GM23338 (cell line): ENCODE measurements around the gene WDR70. TPM values are rescaled to one million over a fixed set of nuclear protein-coding genes. Genes with fewer than 3 reads are reported as not detected.

Experiments used
- ATAC-seq: fragments of 200-7000 bp; cut with Tn5 transposase; 3 replicates; pipeline ENCODE4 v1.9.1; 2020
- DNase-seq: peaks from one replicate; pipeline ENCODE4 v3.0.0-alpha.2; 2015; ENCODE audit warnings: low spot score
- H2AFZ ChIP-seq: fragments of 200-600 bp; sonication (generic); 2 replicates; pipeline ENCODE4 v1.8.0; 2016; ENCODE audit warnings: antibody characterized with exemption, mild to moderate bottlenecking, moderate library complexity
- H3F3A ChIP-seq: fragments of 200-600 bp; sonication (generic); replicated peaks from 2 replicates; pipeline ENCODE4 v1.8.0; 2017; ENCODE audit warnings: antibody characterized with exemption, mixed run types, low read depth
- H3K27ac ChIP-seq: fragments of 200-600 bp; sonication (generic); 2 replicates; pipeline ENCODE4 v1.6.1; 2016; ENCODE audit warnings: low read depth
- H3K27me3 ChIP-seq: fragments of 200-600 bp; sonication (generic); 2 replicates; pipeline ENCODE4 v1.8.0; 2016; ENCODE audit warnings: mild to moderate bottlenecking, mixed run types, moderate library complexity; ENCODE audit not compliant: insufficient read depth
- H3K36me3 ChIP-seq: fragments of 200-600 bp; sonication (generic); 2 replicates; pipeline ENCODE4 v1.8.0; 2016; ENCODE audit warnings: mild to moderate bottlenecking; ENCODE audit not compliant: insufficient read depth
- H3K4me1 ChIP-seq: fragments of 200-600 bp; sonication (generic); 2 replicates; pipeline ENCODE4 v1.8.0; 2016; ENCODE audit warnings: mild to moderate bottlenecking, moderate library complexity; ENCODE audit not compliant: insufficient read depth
- H3K4me2 ChIP-seq: fragments of 200-600 bp; sonication (generic); 2 replicates; pipeline ENCODE4 v1.7.1; 2017; ENCODE audit warnings: mixed run types
- H3K4me3 ChIP-seq: fragments of 200-600 bp; sonication (generic); 2 replicates; pipeline ENCODE4 v1.6.1; 2016; ENCODE audit warnings: mixed run types
- H3K79me2 ChIP-seq: fragments of 200-600 bp; sonication (generic); replicated peaks from 2 replicates; pipeline ENCODE4 v1.8.0; 2017; ENCODE audit warnings: mild to moderate bottlenecking; ENCODE audit not compliant: insufficient read depth
- H3K9me2 ChIP-seq: fragments of 200-600 bp; sonication (generic); 2 replicates; pipeline ENCODE4 v1.8.0; 2017; ENCODE audit not compliant: insufficient read depth
- H4K20me1 ChIP-seq: fragments of 200-600 bp; sonication (generic); replicated peaks from 2 replicates; pipeline ENCODE4 v1.8.0; 2017; ENCODE audit warnings: mild to moderate bottlenecking; ENCODE audit not compliant: insufficient read depth
- H3K27ac Mint-ChIP-seq: 2 replicates; pipeline ENCODE4 v1.8.0; 2020; ENCODE audit warnings: inconsistent platforms, mild to moderate bottlenecking, moderate library complexity, mixed read lengths
- H3K27me3 Mint-ChIP-seq: 3 replicates; pipeline ENCODE4 v1.8.0; 2022; ENCODE audit warnings: low read depth, mild to moderate bottlenecking, moderate library complexity, mixed read lengths, inconsistent platforms; ENCODE audit not compliant: insufficient read depth, poor library complexity
- H3K36me3 Mint-ChIP-seq: 3 replicates; pipeline ENCODE4 v1.8.0; 2021; ENCODE audit warnings: low read depth, mild to moderate bottlenecking, inconsistent platforms, moderate library complexity, mixed read lengths
- H3K4me1 Mint-ChIP-seq: 3 replicates; pipeline ENCODE4 v1.8.0; 2020; ENCODE audit warnings: mild to moderate bottlenecking, inconsistent platforms, mixed read lengths
- H3K4me3 Mint-ChIP-seq: 3 replicates; pipeline ENCODE4 v1.8.0; 2021; ENCODE audit warnings: moderate library complexity, mild to moderate bottlenecking, inconsistent platforms, mixed read lengths
- H3K9me3 Mint-ChIP-seq: 3 replicates; pipeline ENCODE4 v1.8.0; 2020; ENCODE audit warnings: moderate library complexity, mild to moderate bottlenecking, inconsistent platforms, mixed read lengths
- CREB1 ChIP-seq: fragments of 250-450 bp; sonication (Bioruptor Pico); IDR thresholded peaks from 2 replicates; pipeline ENCODE4 v1.5.0; 2020; ENCODE audit warnings: low read depth, mild to moderate bottlenecking, moderate library complexity
- EZH2 ChIP-seq: fragments of 200-600 bp; sonication (generic); IDR thresholded peaks from one replicate; pipeline ENCODE4 v1.8.0; 2017; ENCODE audit warnings: antibody characterized with exemption, mild to moderate bottlenecking, low read depth; ENCODE audit not compliant: unreplicated experiment
- EZH2phosphoT487 ChIP-seq: fragments of 200-600 bp; sonication (generic); IDR thresholded peaks from one replicate; pipeline ENCODE4 v1.8.1; 2018; ENCODE audit warnings: antibody characterized with exemption; ENCODE audit not compliant: unreplicated experiment
- JUNB ChIP-seq: IDR thresholded peaks from one replicate; pipeline ENCODE4 v1.6.1; 2016; ENCODE audit warnings: antibody characterized with exemption; ENCODE audit not compliant: unreplicated experiment
- NANOG ChIP-seq: IDR thresholded peaks from 2 replicates; pipeline ENCODE4 v1.6.1; 2016; ENCODE audit warnings: antibody characterized with exemption, borderline replicate concordance
- POLR2AphosphoS5 ChIP-seq: IDR thresholded peaks from 2 replicates; pipeline ENCODE4 v1.6.1; 2016; ENCODE audit warnings: antibody characterized with exemption, low read depth
- STAT1 ChIP-seq: IDR thresholded peaks from one replicate; pipeline ENCODE4 v1.6.1; 2016; ENCODE audit warnings: antibody characterized with exemption; ENCODE audit not compliant: unreplicated experiment
- ZNF114 ChIP-seq: fragments of 250-450 bp; sonication (Bioruptor Pico); IDR thresholded peaks from 2 replicates; pipeline ENCODE4 v1.5.0; 2020; ENCODE audit warnings: mild to moderate bottlenecking, moderate library complexity
- ZNF331 ChIP-seq: fragments of 250-450 bp; sonication (Bioruptor Pico); IDR thresholded peaks from 2 replicates; pipeline ENCODE4 v1.5.0; 2020; ENCODE audit warnings: low read depth, mild to moderate bottlenecking, moderate library complexity
- polyA plus RNA-seq: library from polyadenylated mRNA; unstranded; fragments of >200 nt; fragmentation: Nextera tagmentation; extraction: Ambion mirVana; gene quantifications from 2 replicates; pipeline ENCODE4 v1.2.1, GENCODE V29; 2016
- total RNA-seq: library from RNA; depleted of rRNA; stranded (reverse); fragments of >200 nt; shearing (Covaris generic); gene quantifications from 2 replicates; pipeline ENCODE4 v1.2.3, GENCODE V29; 2014
- TF ChIP-seq, protein P1 (sequence below): IDR thresholded peaks from 2 replicates; pipeline ENCODE4 v1.6.1; 2016; ENCODE audit warnings: antibody characterized with exemption
- TF ChIP-seq, protein P2 (sequence below), 2 experiments: fragments of 200-600 bp in 1 of 2; sonication (generic) in 1 of 2; conservative IDR thresholded peaks; 2 replicates each; pipeline versions ENCODE4 v1.5.1 to v1.6.1; 2016 to 2017; ENCODE audit warnings: antibody characterized with exemption in 2 of 2, low read depth in 2 of 2, mild to moderate bottlenecking in 2 of 2, moderate library complexity in 1 of 2
- TF ChIP-seq, protein P3 (sequence below): fragments of 250-450 bp; sonication (Bioruptor Pico); IDR thresholded peaks from 2 replicates; pipeline ENCODE4 v1.5.0; 2020; ENCODE audit warnings: mild to moderate bottlenecking, moderate library complexity
- TF ChIP-seq, protein P4 (sequence below): IDR thresholded peaks from one replicate; pipeline ENCODE4 v1.6.1; 2018; ENCODE audit warnings: antibody characterized with exemption; ENCODE audit not compliant: unreplicated experiment

The WDR70 gene
- total and polyA plus RNA-seq, 2 experiments from 2014 or later = 34.9 to 86.7 TPM

DNA sequence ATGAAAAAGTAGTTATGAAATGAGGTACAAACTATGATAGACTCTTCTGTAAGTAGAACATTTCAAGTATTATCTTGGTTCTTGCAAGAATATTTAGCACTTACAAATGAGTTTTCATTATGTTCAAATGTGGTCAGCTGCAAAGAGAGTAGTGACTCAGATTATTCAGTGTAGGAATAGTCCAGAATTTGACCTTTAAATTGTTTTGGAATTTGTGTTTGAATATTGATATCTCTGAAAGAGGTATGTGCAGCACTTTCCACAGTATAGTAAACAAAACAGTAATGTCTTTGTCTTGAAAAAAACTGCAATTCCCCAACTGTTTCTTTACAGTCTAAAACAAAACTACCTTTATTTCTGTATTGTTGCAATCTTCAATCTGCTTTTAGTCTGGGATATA is 56.1 kb downstream of the WDR70 start:
- peaks cover 6% of the 10 kb centered on the region; the same call in 2 of the 3 replicates for H3K4me1 Mint-ChIP-seq
- Histone ChIP-seq H3K4me1 (peaks cover 5% of the 10 kb centered on the region; the same call in 1 of the 2 replicates), H3F3A (no peaks in the 10 kb centered on the region), H3K9me2 (no peaks in the 10 kb centered on the region), H3K27ac (no peak overlapping the region), H3K4me2 (no peak overlapping the region), H3K27me3 (no peaks in the 10 kb centered on the region), H4K20me1 (no peaks in the 10 kb centered on the region; the same call in 1 of the 2 replicates), H2AFZ (no peak overlapping the region), H3K4me3 (no peak overlapping the region), H3K79me2 (no peaks in the 10 kb centered on the region), H3K36me3 (no peaks in the 10 kb centered on the region)
- no peak for ATAC-seq
- no peak overlapping the region for H3K27ac Mint-ChIP-seq
- H3K4me3 Mint-ChIP-seq = no peak overlapping the region
- TF ChIP-seq POLR2AphosphoS5 (no peak), STAT1 (no peak), JUNB (no peak), CREB1 (CRISPR knock-in tag) (no peak), ZNF114 (no peak), EZH2 (no peak), ZNF331 (CRISPR knock-in tag) (no peak), NANOG (no peak), EZH2phosphoT487 (no peak)
- TF ChIP-seq, protein P1, sequence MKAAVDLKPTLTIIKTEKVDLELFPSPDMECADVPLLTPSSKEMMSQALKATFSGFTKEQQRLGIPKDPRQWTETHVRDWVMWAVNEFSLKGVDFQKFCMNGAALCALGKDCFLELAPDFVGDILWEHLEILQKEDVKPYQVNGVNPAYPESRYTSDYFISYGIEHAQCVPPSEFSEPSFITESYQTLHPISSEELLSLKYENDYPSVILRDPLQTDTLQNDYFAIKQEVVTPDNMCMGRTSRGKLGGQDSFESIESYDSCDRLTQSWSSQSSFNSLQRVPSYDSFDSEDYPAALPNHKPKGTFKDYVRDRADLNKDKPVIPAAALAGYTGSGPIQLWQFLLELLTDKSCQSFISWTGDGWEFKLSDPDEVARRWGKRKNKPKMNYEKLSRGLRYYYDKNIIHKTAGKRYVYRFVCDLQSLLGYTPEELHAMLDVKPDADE = no peak
- TF ChIP-seq, protein P2, sequence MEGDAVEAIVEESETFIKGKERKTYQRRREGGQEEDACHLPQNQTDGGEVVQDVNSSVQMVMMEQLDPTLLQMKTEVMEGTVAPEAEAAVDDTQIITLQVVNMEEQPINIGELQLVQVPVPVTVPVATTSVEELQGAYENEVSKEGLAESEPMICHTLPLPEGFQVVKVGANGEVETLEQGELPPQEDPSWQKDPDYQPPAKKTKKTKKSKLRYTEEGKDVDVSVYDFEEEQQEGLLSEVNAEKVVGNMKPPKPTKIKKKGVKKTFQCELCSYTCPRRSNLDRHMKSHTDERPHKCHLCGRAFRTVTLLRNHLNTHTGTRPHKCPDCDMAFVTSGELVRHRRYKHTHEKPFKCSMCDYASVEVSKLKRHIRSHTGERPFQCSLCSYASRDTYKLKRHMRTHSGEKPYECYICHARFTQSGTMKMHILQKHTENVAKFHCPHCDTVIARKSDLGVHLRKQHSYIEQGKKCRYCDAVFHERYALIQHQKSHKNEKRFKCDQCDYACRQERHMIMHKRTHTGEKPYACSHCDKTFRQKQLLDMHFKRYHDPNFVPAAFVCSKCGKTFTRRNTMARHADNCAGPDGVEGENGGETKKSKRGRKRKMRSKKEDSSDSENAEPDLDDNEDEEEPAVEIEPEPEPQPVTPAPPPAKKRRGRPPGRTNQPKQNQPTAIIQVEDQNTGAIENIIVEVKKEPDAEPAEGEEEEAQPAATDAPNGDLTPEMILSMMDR (conservative IDR thresholded peaks at IDR 0.05; ENCODE audit: low read depth in 2 of 2) = no peak
- TF ChIP-seq, protein P3, sequence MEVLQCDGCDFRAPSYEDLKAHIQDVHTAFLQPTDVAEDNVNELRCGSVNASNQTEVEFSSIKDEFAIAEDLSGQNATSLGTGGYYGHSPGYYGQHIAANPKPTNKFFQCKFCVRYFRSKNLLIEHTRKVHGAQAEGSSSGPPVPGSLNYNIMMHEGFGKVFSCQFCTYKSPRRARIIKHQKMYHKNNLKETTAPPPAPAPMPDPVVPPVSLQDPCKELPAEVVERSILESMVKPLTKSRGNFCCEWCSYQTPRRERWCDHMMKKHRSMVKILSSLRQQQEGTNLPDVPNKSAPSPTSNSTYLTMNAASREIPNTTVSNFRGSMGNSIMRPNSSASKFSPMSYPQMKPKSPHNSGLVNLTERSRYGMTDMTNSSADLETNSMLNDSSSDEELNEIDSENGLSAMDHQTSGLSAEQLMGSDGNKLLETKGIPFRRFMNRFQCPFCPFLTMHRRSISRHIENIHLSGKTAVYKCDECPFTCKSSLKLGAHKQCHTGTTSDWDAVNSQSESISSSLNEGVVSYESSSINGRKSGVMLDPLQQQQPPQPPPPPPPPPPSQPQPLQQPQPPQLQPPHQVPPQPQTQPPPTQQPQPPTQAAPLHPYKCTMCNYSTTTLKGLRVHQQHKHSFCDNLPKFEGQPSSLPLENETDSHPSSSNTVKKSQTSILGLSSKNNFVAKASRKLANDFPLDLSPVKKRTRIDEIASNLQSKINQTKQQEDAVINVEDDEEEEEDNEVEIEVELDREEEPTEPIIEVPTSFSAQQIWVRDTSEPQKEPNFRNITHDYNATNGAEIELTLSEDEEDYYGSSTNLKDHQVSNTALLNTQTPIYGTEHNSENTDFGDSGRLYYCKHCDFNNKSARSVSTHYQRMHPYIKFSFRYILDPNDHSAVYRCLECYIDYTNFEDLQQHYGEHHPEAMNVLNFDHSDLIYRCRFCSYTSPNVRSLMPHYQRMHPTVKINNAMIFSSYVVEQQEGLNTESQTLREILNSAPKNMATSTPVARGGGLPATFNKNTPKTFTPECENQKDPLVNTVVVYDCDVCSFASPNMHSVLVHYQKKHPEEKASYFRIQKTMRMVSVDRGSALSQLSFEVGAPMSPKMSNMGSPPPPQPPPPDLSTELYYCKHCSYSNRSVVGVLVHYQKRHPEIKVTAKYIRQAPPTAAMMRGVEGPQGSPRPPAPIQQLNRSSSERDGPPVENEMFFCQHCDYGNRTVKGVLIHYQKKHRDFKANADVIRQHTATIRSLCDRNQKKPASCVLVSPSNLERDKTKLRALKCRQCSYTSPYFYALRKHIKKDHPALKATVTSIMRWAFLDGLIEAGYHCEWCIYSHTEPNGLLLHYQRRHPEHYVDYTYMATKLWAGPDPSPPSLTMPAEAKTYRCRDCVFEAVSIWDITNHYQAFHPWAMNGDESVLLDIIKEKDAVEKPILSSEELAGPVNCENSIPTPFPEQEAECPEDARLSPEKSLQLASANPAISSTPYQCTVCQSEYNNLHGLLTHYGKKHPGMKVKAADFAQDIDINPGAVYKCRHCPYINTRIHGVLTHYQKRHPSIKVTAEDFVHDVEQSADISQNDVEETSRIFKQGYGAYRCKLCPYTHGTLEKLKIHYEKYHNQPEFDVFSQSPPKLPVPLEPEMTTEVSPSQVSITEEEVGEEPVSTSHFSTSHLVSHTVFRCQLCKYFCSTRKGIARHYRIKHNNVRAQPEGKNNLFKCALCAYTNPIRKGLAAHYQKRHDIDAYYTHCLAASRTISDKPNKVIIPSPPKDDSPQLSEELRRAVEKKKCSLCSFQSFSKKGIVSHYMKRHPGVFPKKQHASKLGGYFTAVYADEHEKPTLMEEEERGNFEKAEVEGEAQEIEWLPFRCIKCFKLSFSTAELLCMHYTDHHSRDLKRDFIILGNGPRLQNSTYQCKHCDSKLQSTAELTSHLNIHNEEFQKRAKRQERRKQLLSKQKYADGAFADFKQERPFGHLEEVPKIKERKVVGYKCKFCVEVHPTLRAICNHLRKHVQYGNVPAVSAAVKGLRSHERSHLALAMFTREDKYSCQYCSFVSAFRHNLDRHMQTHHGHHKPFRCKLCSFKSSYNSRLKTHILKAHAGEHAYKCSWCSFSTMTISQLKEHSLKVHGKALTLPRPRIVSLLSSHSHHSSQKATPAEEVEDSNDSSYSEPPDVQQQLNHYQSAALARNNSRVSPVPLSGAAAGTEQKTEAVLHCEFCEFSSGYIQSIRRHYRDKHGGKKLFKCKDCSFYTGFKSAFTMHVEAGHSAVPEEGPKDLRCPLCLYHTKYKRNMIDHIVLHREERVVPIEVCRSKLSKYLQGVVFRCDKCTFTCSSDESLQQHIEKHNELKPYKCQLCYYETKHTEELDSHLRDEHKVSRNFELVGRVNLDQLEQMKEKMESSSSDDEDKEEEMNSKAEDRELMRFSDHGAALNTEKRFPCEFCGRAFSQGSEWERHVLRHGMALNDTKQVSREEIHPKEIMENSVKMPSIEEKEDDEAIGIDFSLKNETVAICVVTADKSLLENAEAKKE (CRISPR knock-in tag) = no peak
- TF ChIP-seq, protein P4, sequence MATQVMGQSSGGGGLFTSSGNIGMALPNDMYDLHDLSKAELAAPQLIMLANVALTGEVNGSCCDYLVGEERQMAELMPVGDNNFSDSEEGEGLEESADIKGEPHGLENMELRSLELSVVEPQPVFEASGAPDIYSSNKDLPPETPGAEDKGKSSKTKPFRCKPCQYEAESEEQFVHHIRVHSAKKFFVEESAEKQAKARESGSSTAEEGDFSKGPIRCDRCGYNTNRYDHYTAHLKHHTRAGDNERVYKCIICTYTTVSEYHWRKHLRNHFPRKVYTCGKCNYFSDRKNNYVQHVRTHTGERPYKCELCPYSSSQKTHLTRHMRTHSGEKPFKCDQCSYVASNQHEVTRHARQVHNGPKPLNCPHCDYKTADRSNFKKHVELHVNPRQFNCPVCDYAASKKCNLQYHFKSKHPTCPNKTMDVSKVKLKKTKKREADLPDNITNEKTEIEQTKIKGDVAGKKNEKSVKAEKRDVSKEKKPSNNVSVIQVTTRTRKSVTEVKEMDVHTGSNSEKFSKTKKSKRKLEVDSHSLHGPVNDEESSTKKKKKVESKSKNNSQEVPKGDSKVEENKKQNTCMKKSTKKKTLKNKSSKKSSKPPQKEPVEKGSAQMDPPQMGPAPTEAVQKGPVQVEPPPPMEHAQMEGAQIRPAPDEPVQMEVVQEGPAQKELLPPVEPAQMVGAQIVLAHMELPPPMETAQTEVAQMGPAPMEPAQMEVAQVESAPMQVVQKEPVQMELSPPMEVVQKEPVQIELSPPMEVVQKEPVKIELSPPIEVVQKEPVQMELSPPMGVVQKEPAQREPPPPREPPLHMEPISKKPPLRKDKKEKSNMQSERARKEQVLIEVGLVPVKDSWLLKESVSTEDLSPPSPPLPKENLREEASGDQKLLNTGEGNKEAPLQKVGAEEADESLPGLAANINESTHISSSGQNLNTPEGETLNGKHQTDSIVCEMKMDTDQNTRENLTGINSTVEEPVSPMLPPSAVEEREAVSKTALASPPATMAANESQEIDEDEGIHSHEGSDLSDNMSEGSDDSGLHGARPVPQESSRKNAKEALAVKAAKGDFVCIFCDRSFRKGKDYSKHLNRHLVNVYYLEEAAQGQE = no peak
- no peaks in the 10 kb centered on the region for H3K27me3 Mint-ChIP-seq
- no peak for DNase-seq
- H3K36me3 Mint-ChIP-seq = no peaks in the 10 kb centered on the region
- H3K9me3 Mint-ChIP-seq = no peaks in the 10 kb centered on the region
